ENCODE results near the gene PLD3.
A peak's percentile ranks its signal among the peaks of the same experiment; 100 is the strongest.

The PLD3 gene

GRCh38 chr19:40312533-40312932, 36.0 kb upstream of the PLD3 start:
- Histone ChIP-seq H2BK15ac (ENCODE audit: low read length) (no peak overlapping the region), H2BK120ac (ENCODE audit: low read depth, low read length) (no peak overlapping the region), H3K18ac (ENCODE audit: low read length) (no peak overlapping the region), H2BK12ac (ENCODE audit: low read length) (no peak overlapping the region), H2BK5ac (ENCODE audit: low read length) (no peak overlapping the region), H3K4me1 (ENCODE audit: control insufficient read depth in 2 of 2, insufficient read depth in 1 of 2, low read depth in 1 of 2, low read length in 2 of 2) (no peaks in the 10 kb centered on the region), H3K4me3 (ENCODE audit: low read length in 2 of 2) (no peak overlapping the region), H3K27ac (replicated peaks; ENCODE audit: low read length) (no peak overlapping the region), H3K9me3 (replicated peaks in 1 of 2; ENCODE audit: control insufficient read depth in 2 of 2, insufficient read depth in 1 of 2, low read depth in 1 of 2, low read length in 2 of 2) (no peaks in the 10 kb centered on the region), H3K4me2 (ENCODE audit: insufficient read depth, low read length, poor library complexity, severe bottlenecking) (no peak overlapping the region), H3K14ac (ENCODE audit: low read length) (no peak overlapping the region), H3K23ac (ENCODE audit: low read depth, low read length, poor library complexity) (no peak overlapping the region), H4K8ac (ENCODE audit: low read depth, low read length) (no peak overlapping the region), H2AFZ (ENCODE audit: low read length) (no peak overlapping the region), H2AK5ac (ENCODE audit: low read depth, low read length) (no peak overlapping the region), H3K9ac (ENCODE audit: low read depth, low read length, poor library complexity) (no peak overlapping the region), H3K79me1 (ENCODE audit: low read depth, low read length) (no peaks in the 10 kb centered on the region), H3K36me3 (replicated peaks in 1 of 2; ENCODE audit: control insufficient read depth in 2 of 2, insufficient read depth in 2 of 2, low read length in 2 of 2) (peaks cover 7 to 10% of the 10 kb centered on the region in 2 donors), H3K4ac (ENCODE audit: low read length) (no peak overlapping the region), H4K91ac (ENCODE audit: low read depth, low read length, poor library complexity) (no peak overlapping the region), H3K27me3 (ENCODE audit: control insufficient read depth in 3 of 3, insufficient read depth in 3 of 3, low read depth in 1 of 3, low read length in 3 of 3) (no peaks in the 10 kb centered on the region)
- no CpG with 5 or more reads among the region's 2 CpGs for WGBS, 2 donors (ENCODE audit: extremely low coverage in 2 of 2, insufficient read length in 2 of 2, insufficient replicate concordance in 1 of 2)
- no peak for DNase-seq (ENCODE audit: low spot score)

GRCh38 chr19:40313229-40313983, 35.1 kb upstream of the PLD3 start:
- Histone ChIP-seq H3K9ac (ENCODE audit: low read depth, low read length, poor library complexity) (no peak overlapping the region), H2BK15ac (ENCODE audit: low read length) (no peak overlapping the region), H2BK120ac (ENCODE audit: low read depth, low read length) (no peak overlapping the region), H3K4me3 (ENCODE audit: low read length in 2 of 2) (no peak overlapping the region), H3K23ac (ENCODE audit: low read depth, low read length, poor library complexity) (no peak overlapping the region), H2AK5ac (ENCODE audit: low read depth, low read length) (no peak overlapping the region), H2AFZ (ENCODE audit: low read length) (no peak overlapping the region), H4K8ac (ENCODE audit: low read depth, low read length) (no peak overlapping the region), H4K91ac (ENCODE audit: low read depth, low read length, poor library complexity) (no peak overlapping the region), H3K4me2 (ENCODE audit: insufficient read depth, low read length, poor library complexity, severe bottlenecking) (no peak overlapping the region), H3K27ac (replicated peaks; ENCODE audit: low read length) (no peak overlapping the region), H3K79me1 (ENCODE audit: low read depth, low read length) (no peaks in the 10 kb centered on the region), H2BK5ac (ENCODE audit: low read length) (no peak overlapping the region), H2BK12ac (ENCODE audit: low read length) (no peak overlapping the region), H3K18ac (ENCODE audit: low read length) (no peak overlapping the region), H3K4me1 (ENCODE audit: control insufficient read depth in 2 of 2, insufficient read depth in 1 of 2, low read depth in 1 of 2, low read length in 2 of 2) (no peaks in the 10 kb centered on the region), H3K36me3 (replicated peaks in 1 of 2; ENCODE audit: control insufficient read depth in 2 of 2, insufficient read depth in 2 of 2, low read length in 2 of 2) (peaks cover 7 to 16% of the 10 kb centered on the region in 2 donors), H3K14ac (ENCODE audit: low read length) (no peak overlapping the region), H3K4ac (ENCODE audit: low read length) (no peak overlapping the region), H3K9me3 (replicated peaks in 1 of 2; ENCODE audit: control insufficient read depth in 2 of 2, insufficient read depth in 1 of 2, low read depth in 1 of 2, low read length in 2 of 2) (no peaks in the 10 kb centered on the region), H3K27me3 (ENCODE audit: control insufficient read depth in 3 of 3, insufficient read depth in 3 of 3, low read depth in 1 of 3, low read length in 3 of 3) (no peaks in the 10 kb centered on the region)
- no CpG with 5 or more reads among the region's 9 CpGs for WGBS, 2 donors (ENCODE audit: extremely low coverage in 2 of 2, insufficient read length in 2 of 2, insufficient replicate concordance in 1 of 2)
- no peak for DNase-seq (ENCODE audit: low spot score)

GRCh38 chr19:40314656-40315055, 33.8 kb upstream of the PLD3 start:
- H3K14ac ChIP-seq (ENCODE audit: low read length), result no peak overlapping the region
- H3K9me3 ChIP-seq (replicated peaks in 1 of 2; ENCODE audit: control insufficient read depth in 2 of 2, insufficient read depth in 1 of 2, low read depth in 1 of 2, low read length in 2 of 2), result no peaks in the 10 kb centered on the region
- no peak overlapping the region for H2AFZ ChIP-seq (ENCODE audit: low read length)
- no peak overlapping the region for H3K18ac ChIP-seq (ENCODE audit: low read length)
- no peak overlapping the region for H3K23ac ChIP-seq (ENCODE audit: low read depth, low read length, poor library complexity)
- no CpG with 5 or more reads among the region's 2 CpGs for WGBS, 2 donors (ENCODE audit: extremely low coverage in 2 of 2, insufficient read length in 2 of 2, insufficient replicate concordance in 1 of 2)
- no peak overlapping the region for H2BK15ac ChIP-seq (ENCODE audit: low read length)
- H3K4me2 ChIP-seq (ENCODE audit: insufficient read depth, low read length, poor library complexity, severe bottlenecking), result no peak overlapping the region
- no peak overlapping the region for H3K4me3 ChIP-seq (ENCODE audit: low read length in 2 of 2)
- H2AK5ac ChIP-seq (ENCODE audit: low read depth, low read length), result no peak overlapping the region
- no peak overlapping the region for H4K91ac ChIP-seq (ENCODE audit: low read depth, low read length, poor library complexity)
- H3K27ac ChIP-seq (replicated peaks; ENCODE audit: low read length), result no peak overlapping the region
- H3K27me3 ChIP-seq (ENCODE audit: control insufficient read depth in 3 of 3, insufficient read depth in 3 of 3, low read depth in 1 of 3, low read length in 3 of 3), result no peaks in the 10 kb centered on the region
- H3K9ac ChIP-seq (ENCODE audit: low read depth, low read length, poor library complexity), result no peak overlapping the region
- H3K79me1 ChIP-seq (ENCODE audit: low read depth, low read length), result no peaks in the 10 kb centered on the region
- H2BK5ac ChIP-seq (ENCODE audit: low read length), result no peak overlapping the region
- peaks cover 9 to 20% of the 10 kb centered on the region in 2 donors for H3K36me3 ChIP-seq (replicated peaks in 1 of 2; ENCODE audit: control insufficient read depth in 2 of 2, insufficient read depth in 2 of 2, low read length in 2 of 2)
- no peaks in the 10 kb centered on the region for H3K4me1 ChIP-seq (ENCODE audit: control insufficient read depth in 2 of 2, insufficient read depth in 1 of 2, low read depth in 1 of 2, low read length in 2 of 2)
- no peak overlapping the region for H3K4ac ChIP-seq (ENCODE audit: low read length)
- DNase-seq (ENCODE audit: low spot score), result no peak
- H2BK12ac ChIP-seq (ENCODE audit: low read length), result no peak overlapping the region
- H4K8ac ChIP-seq (ENCODE audit: low read depth, low read length), result peak overlapping the region; percentile 43
- H2BK120ac ChIP-seq (ENCODE audit: low read depth, low read length), result no peak overlapping the region

GRCh38 chr19:40315812-40316470, 32.6 kb upstream of the PLD3 start:
- Histone ChIP-seq H3K36me3 (replicated peaks in 1 of 2; ENCODE audit: control insufficient read depth in 2 of 2, insufficient read depth in 2 of 2, low read length in 2 of 2) (peaks cover 9 to 33% of the 10 kb centered on the region in 2 donors), H3K4ac (ENCODE audit: low read length) (no peak overlapping the region), H4K8ac (ENCODE audit: low read depth, low read length) (no peak overlapping the region), H3K4me1 (ENCODE audit: control insufficient read depth in 2 of 2, insufficient read depth in 1 of 2, low read depth in 1 of 2, low read length in 2 of 2) (no peaks in the 10 kb centered on the region), H3K4me2 (ENCODE audit: insufficient read depth, low read length, poor library complexity, severe bottlenecking) (no peak overlapping the region), H3K4me3 (ENCODE audit: low read length in 2 of 2) (no peak overlapping the region), H4K91ac (ENCODE audit: low read depth, low read length, poor library complexity) (no peak overlapping the region), H3K27me3 (ENCODE audit: control insufficient read depth in 3 of 3, insufficient read depth in 3 of 3, low read depth in 1 of 3, low read length in 3 of 3) (no peaks in the 10 kb centered on the region), H3K9me3 (replicated peaks in 1 of 2; ENCODE audit: control insufficient read depth in 2 of 2, insufficient read depth in 1 of 2, low read depth in 1 of 2, low read length in 2 of 2) (peaks cover 0 to 2% of the 10 kb centered on the region in 2 donors), H2BK120ac (ENCODE audit: low read depth, low read length) (no peak overlapping the region), H3K27ac (replicated peaks; ENCODE audit: low read length) (no peak overlapping the region), H3K79me1 (ENCODE audit: low read depth, low read length) (peaks cover 2% of the 10 kb centered on the region), H2AK5ac (ENCODE audit: low read depth, low read length) (no peak overlapping the region), H3K23ac (ENCODE audit: low read depth, low read length, poor library complexity) (no peak overlapping the region), H2BK12ac (ENCODE audit: low read length) (peak overlapping the region; percentile 10), H2AFZ (ENCODE audit: low read length) (no peak overlapping the region), H2BK15ac (ENCODE audit: low read length) (no peak overlapping the region), H2BK5ac (ENCODE audit: low read length) (no peak overlapping the region), H3K18ac (ENCODE audit: low read length) (peak overlapping the region; percentile 17), H3K9ac (ENCODE audit: low read depth, low read length, poor library complexity) (no peak overlapping the region), H3K14ac (ENCODE audit: low read length) (no peak overlapping the region)
- WGBS, 2 donors (ENCODE audit: extremely low coverage in 2 of 2, insufficient read length in 2 of 2, insufficient replicate concordance in 1 of 2), result no CpG with 5 or more reads among the region's 5 CpGs
- DNase-seq (ENCODE audit: low spot score), result no peak
